Fibroblast of the aortic adventitia (primary cell): ENCODE data around the gene KRTAP12-2. TPM values are rescaled to one million over a fixed set of nuclear protein-coding genes. Genes with fewer than 3 reads are reported as not detected.
"Not testable (repeated sequence)": the region's sequence is repeated elsewhere in the genome, so short reads cannot be mapped to it uniquely, and the experiment has no call there.

Experiments
- DNase-seq: peaks from one replicate; pipeline ENCODE4 v3.0.0-alpha.2; 2010; ENCODE audit warnings: low read depth
- H3K4me3 ChIP-seq: 2 replicates; pipeline ENCODE4 v1.5.1; 2011; ENCODE audit warnings: low read depth, mild to moderate bottlenecking, control low read depth, low read length, moderate library complexity
- total RNA-seq: library from RNA; depleted of rRNA; stranded (reverse); fragments of >200 nt; gene quantifications from 2 replicates; pipeline ENCODE4 v1.2.3, GENCODE V29; 2012; ENCODE audit warnings: low replicate concordance
- TF ChIP-seq, protein P1 (sequence below): IDR thresholded peaks from 2 replicates; pipeline ENCODE4 v1.5.1; 2011; ENCODE audit warnings: mild to moderate bottlenecking, low read length, control low read depth, inconsistent platforms; ENCODE audit not compliant: insufficient read depth

Gene KRTAP12-2
- total RNA-seq, 1 donor, result not detected

DNA sequence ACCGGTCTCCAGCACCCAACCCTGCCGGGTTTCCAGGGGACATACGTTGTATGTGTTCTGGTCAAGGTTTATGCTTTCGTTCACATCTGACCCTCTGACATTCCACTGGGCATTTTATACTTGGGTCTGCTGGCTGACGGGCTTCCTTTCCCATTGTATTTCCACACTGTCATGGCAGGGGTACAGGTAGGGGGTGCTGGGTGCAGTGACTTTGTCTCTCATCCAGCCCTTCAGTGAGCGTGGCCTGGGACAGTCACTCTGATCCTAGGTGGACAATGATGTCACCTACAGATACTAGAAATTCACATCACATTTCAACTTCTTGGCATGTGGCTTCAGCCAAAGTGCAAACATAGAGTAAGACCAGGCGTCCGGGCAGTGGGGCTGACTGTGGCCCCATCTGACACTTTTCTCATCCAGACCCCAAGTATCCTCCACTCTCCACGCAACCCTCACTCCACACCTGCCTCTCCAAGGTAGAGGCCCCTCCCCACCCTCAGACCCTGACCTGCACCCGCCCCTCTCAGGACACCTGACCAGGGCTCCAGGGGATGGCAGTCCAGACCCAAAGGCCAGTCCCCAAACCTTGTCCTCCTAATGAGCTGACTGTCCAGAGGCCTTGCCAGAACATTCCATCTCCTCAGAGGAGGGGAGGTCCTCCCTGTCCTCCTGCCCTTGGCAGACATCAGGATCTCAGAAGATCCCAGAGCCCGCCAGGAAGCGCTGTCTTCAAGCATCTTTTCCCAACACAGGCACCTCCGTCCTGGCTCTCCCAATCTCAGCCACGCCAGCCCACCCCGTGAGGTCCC, 30.3 kb downstream of the KRTAP12-2 start:
- H3K4me3 ChIP-seq, result no peak overlapping the region
- no peak for DNase-seq
- TF ChIP-seq, protein P1, sequence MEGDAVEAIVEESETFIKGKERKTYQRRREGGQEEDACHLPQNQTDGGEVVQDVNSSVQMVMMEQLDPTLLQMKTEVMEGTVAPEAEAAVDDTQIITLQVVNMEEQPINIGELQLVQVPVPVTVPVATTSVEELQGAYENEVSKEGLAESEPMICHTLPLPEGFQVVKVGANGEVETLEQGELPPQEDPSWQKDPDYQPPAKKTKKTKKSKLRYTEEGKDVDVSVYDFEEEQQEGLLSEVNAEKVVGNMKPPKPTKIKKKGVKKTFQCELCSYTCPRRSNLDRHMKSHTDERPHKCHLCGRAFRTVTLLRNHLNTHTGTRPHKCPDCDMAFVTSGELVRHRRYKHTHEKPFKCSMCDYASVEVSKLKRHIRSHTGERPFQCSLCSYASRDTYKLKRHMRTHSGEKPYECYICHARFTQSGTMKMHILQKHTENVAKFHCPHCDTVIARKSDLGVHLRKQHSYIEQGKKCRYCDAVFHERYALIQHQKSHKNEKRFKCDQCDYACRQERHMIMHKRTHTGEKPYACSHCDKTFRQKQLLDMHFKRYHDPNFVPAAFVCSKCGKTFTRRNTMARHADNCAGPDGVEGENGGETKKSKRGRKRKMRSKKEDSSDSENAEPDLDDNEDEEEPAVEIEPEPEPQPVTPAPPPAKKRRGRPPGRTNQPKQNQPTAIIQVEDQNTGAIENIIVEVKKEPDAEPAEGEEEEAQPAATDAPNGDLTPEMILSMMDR, result no peak

DNA sequence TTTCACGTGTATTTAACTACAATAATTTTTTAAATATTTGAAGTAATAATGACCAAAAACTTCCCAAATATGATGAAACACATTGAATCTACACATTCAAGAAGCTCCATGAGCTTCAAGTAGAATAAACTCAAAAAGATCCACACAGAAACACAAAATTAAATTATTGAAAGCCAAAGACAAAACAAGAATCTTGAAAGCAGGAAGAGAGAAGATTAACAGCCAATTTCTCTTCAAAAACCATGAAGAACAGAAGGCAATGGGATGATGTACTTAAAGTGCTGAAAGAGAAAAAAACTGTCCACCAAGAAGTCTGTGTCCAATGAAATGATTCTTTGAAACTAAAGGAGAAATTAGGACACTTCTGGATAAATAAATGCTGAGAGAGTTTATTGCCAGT, 34.7 kb downstream of the KRTAP12-2 start:
- no peak for DNase-seq
- TF ChIP-seq, protein P1, result no peak
- H3K4me3 ChIP-seq, result no peak overlapping the region

DNA sequence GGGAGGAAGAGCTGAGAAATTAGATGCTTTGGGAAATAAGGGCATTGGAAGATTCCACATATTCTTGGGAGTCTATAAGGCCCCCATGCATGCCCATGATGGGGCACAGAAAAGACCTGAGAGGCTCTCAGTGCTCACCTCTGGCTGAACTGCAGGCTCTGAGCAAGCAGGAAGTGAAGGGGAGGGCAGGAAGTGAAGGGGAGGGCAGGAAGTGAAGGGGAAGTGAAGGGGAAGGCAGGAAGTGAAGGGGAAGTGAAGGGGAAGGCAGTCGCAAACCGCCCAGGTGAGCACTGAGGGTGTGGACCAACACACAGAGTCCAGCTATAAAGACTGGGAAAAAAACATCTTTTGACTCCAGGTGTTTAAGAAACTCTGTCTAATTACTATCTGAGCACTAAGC, 36.3 kb downstream of the KRTAP12-2 start:
- H3K4me3 ChIP-seq, result no peak overlapping the region
- DNase-seq, result no peak
- TF ChIP-seq, protein P1, result no peak

DNA sequence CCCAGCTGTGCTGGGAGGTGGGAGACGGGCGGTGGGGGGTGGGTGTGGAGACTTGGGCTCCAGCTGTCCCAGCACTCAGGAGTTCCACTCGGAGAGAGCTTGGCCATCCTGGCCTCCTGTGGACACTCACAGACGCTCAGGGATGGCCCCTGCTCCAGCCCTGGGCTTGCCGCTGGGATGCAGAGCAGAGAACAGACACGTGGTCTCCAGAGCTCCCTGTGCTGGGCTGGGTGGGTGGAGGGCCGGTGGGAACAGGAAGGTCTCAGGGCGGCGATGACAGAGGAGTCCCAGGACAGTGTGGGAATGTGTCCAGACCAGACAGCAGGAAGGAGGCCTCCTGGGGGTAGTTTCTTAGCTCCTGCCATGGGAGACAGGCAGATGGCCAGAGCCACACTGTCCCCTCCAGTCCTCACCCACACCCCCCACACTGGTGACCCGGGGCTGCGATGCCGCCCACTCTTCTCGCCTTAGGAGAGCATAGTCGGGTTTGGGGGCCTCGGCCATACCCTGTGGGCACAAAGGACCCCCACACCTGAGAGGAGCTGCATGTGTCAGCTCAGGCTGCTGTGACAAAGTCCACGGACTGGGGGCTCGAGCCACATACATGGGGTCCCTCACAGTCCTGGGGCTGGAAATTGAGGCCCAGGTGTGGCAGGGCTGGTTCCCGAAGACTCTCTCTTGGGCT, 37.9 kb downstream of the KRTAP12-2 start:
- no peak for DNase-seq
- H3K4me3 ChIP-seq, result no peak overlapping the region
- TF ChIP-seq, protein P1, result no peak

DNA sequence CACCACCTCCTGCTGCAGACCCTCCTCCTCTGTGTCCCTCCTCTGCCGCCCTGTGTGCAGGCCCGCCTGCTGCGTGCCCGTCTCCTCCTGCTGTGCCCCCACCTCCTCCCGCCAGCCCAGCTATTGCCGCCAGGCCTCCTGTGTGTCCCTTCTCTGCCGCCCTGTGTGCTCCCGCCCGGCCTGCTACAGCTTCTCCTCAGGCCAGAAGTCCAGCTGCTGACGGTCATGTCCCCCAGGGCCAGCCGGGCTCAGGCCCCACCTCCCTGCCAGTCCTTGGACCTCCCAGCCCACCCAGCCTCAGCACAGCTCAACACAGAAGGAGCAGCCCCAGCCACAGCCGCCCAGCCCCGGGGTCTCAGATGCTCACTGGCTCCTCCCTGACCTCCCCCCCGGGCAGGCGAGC, 38.9 kb downstream of the KRTAP12-2 start:
- not testable (repeated sequence) for H3K4me3 ChIP-seq

DNA sequence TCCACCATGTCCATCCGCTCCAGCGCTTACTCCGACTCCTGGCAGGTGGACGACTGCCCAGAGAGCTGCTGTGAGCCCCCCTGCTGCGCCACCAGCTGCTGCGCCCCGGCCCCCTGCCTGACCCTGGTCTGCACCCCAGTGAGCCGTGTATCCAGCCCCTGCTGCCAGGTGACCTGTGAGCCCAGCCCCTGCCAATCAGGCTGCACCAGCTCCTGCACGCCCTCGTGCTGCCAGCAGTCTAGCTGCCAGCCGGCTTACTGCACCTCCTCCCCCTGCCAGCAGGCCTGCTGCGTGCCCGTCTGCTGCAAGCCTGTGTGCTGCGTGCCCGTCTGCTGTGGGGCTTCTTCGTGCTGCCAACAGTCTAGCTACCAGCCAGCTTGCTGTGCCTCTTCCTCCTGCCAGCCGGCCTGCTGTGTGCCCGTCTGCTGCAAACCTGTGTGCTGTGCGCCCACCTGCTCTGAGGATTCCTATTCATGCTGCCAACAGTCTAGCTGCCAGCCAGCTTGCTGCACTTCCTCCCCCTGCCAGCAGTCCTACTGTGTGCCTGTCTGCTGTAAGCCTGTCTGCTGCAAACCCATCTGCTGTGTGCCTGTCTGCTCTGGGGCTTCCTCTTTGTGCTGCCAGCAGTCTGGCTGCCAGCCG, 39.4 kb downstream of the KRTAP12-2 start:
- H3K4me3 ChIP-seq, DNase-seq: not testable (repeated sequence)

More for the DNA sequence above, 38.9 kb downstream of the KRTAP12-2 start:
- not testable (repeated sequence) for DNase-seq

DNA sequence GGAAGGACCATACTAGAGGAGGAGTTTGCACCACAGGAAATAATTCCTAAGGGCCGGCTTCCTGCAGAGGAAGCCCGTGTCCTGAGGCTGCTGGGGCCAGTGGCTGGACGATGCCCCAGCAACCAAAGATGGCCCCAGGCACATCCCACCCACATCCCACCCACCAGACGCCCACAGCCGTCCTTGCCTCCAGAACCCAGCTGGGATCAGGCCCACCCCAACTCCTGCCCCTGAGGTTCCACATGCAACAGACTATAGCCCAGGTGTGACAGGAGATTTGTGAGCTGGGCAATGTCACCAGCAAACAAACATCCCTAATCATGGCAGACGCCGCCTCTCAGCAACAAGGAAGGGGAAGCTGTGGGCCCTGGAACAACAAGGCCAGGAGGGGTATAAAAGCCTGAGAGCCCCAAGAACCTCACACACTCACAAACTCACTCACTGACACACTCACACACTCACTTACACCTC, 40.0 kb downstream of the KRTAP12-2 start, which contains the start of gene KRTAP10-9:
Gene KRTAP10-9 (plus strand): TSS at position 421 of the 471 bp plus-strand sequence. CDS start 79 bp downstream, outside the sequence.
- H3K4me3 ChIP-seq, result no peak within 1 kb of the TSS
- TF ChIP-seq, protein P1, result no peak
- no peak for DNase-seq
